IMR-90 (cell line): ENCODE data around the gene ALOX12. TPM values are rescaled to one million over a fixed set of nuclear protein-coding genes. Genes with fewer than 3 reads are reported as not detected.

Experiments
- ATAC-seq: fragments of 200-7000 bp; cut with Tn5 transposase; 2 replicates; pipeline ENCODE4 v1.9.1; 2020; ENCODE audit warnings: low read depth, mild to moderate bottlenecking, moderate library complexity
- BruUV-seq: library from RNA; stranded (reverse); fragments of 400-500 nt; replicated peaks from 2 replicates; lab custom pipeline; 2021; lab: Mats Ljungman, UMichigan
- CTCF ChIA-PET: fragments of 300-600 bp; formaldehyde crosslinking; extraction: SDS; loops from one replicate; lab custom pipeline; 2021; ENCODE audit warnings: antibody characterized with exemption; lab: Yijun Ruan, JAX
- POLR2A ChIA-PET: fragments of 300-600 bp; sonication (Branson Sonifier 250); formaldehyde crosslinking; loops from one replicate; lab custom pipeline; 2022; ENCODE audit warnings: antibody characterized with exemption; ENCODE audit not compliant: unreplicated experiment; lab: Charles Lee
- DNase-seq: peaks from one replicate; pipeline ENCODE4 v3.0.0; 2013
- H2AFZ ChIP-seq: replicated peaks from 2 replicates; pipeline ENCODE3; 2013; ENCODE audit warnings: low read length, mild to moderate bottlenecking; ENCODE audit not compliant: poor library complexity
- H2AK5ac ChIP-seq: 2 replicates; pipeline ENCODE4 v1.6.1; 2013; ENCODE audit warnings: low read depth, low read length, inconsistent platforms
- H2AK9ac ChIP-seq: replicated peaks from 2 replicates; pipeline ENCODE3; 2013; ENCODE audit warnings: mild to moderate bottlenecking, low read depth, low read length, moderate library complexity; ENCODE audit not compliant: poor library complexity
- H2BK120ac ChIP-seq: 2 replicates; pipeline ENCODE4 v1.6.1; 2013; ENCODE audit warnings: low read depth, low read length, inconsistent platforms
- H2BK15ac ChIP-seq: 3 replicates; pipeline ENCODE4 v1.6.1; 2013; ENCODE audit warnings: low read depth, low read length, inconsistent platforms
- H2BK20ac ChIP-seq: 2 replicates; pipeline ENCODE4 v1.6.1; 2013; ENCODE audit warnings: low read depth, mild to moderate bottlenecking, inconsistent platforms, low read length, moderate library complexity
- H2BK5ac ChIP-seq: 2 replicates; pipeline ENCODE4 v1.6.1; 2013; ENCODE audit warnings: mild to moderate bottlenecking, low read depth, low read length, inconsistent platforms; ENCODE audit not compliant: poor library complexity, severe bottlenecking
- H3K14ac ChIP-seq: replicated peaks from 2 replicates; pipeline ENCODE4 v1.6.1; 2013; ENCODE audit warnings: low read depth, low read length, inconsistent platforms
- H3K18ac ChIP-seq: 2 replicates; pipeline ENCODE4 v1.6.1; 2013; ENCODE audit warnings: low read depth, low read length, control low read depth
- H3K23ac ChIP-seq: 2 replicates; pipeline ENCODE4 v1.6.1; 2013; ENCODE audit warnings: low read depth, low read length, inconsistent platforms
- H3K27ac ChIP-seq: 2 replicates; pipeline ENCODE4 v1.5.1; 2013; ENCODE audit warnings: mild to moderate bottlenecking, control low read depth, low read length; ENCODE audit not compliant: insufficient read depth
- H3K27me3 ChIP-seq: 2 replicates; pipeline ENCODE4 v1.6.1; 2013; ENCODE audit warnings: low read length; ENCODE audit not compliant: control insufficient read depth, insufficient read depth
- H3K36me3 ChIP-seq: 2 replicates; pipeline ENCODE4 v1.6.1; 2013; ENCODE audit warnings: low read length, mixed read lengths; ENCODE audit not compliant: control insufficient read depth, insufficient read depth
- H3K4ac ChIP-seq: 2 replicates; pipeline ENCODE4 v1.6.1; 2013; ENCODE audit warnings: low read depth, low read length, inconsistent platforms
- H3K4me1 ChIP-seq: 2 replicates; pipeline ENCODE4 v1.6.1; 2013; ENCODE audit warnings: low read length, mixed read lengths; ENCODE audit not compliant: control insufficient read depth, insufficient read depth
- H3K4me2 ChIP-seq: 2 replicates; pipeline ENCODE4 v1.6.1; 2013; ENCODE audit warnings: low read depth, mild to moderate bottlenecking, control low read depth, low read length, moderate library complexity
- H3K4me3 ChIP-seq: 2 replicates; pipeline ENCODE4 v1.5.1; 2013; ENCODE audit warnings: low read depth, mild to moderate bottlenecking, control low read depth, low read length, moderate library complexity; ENCODE audit not compliant: insufficient read depth
- H3K56ac ChIP-seq: 2 replicates; pipeline ENCODE4 v1.6.1; 2013; ENCODE audit warnings: low read length, inconsistent platforms; ENCODE audit not compliant: insufficient read depth; ENCODE audit errors: extremely low read depth
- H3K79me1 ChIP-seq, 2 experiments: 2 replicates each; pipeline ENCODE4 v1.6.1; 2013; ENCODE audit warnings: low read length in 2 of 2, inconsistent platforms in 1 of 2, low read depth in 1 of 2
- H3K9ac ChIP-seq: 2 replicates; pipeline ENCODE4 v1.6.1; 2013; ENCODE audit warnings: low read depth, low read length, control low read depth
- H3K9me1 ChIP-seq: 2 replicates; pipeline ENCODE4 v1.6.1; 2013; ENCODE audit warnings: low read length, inconsistent platforms; ENCODE audit not compliant: insufficient read depth
- H3K9me3 ChIP-seq: 2 replicates; pipeline ENCODE4 v1.6.1; 2013; ENCODE audit warnings: low read length; ENCODE audit not compliant: control insufficient read depth, insufficient read depth
- H4K20me1 ChIP-seq: 2 replicates; pipeline ENCODE4 v1.6.1; 2013; ENCODE audit warnings: low read length, inconsistent platforms; ENCODE audit not compliant: insufficient read depth
- H4K5ac ChIP-seq: 2 replicates; pipeline ENCODE4 v1.6.1; 2013; ENCODE audit warnings: mild to moderate bottlenecking, low read depth, low read length, control low read depth
- H4K8ac ChIP-seq, 2 experiments: 2 replicates each; pipeline ENCODE4 v1.6.1; 2013; ENCODE audit warnings: low read depth in 2 of 2, low read length in 2 of 2, control low read depth in 1 of 2, inconsistent platforms in 1 of 2
- H4K91ac ChIP-seq: 2 replicates; pipeline ENCODE4 v1.6.1; 2013; ENCODE audit warnings: low read depth, low read length, inconsistent platforms; ENCODE audit not compliant: insufficient read depth
- BHLHE40 ChIP-seq: fragments of 150-350 bp; IDR thresholded peaks from 2 replicates; pipeline ENCODE4 v1.6.1; 2016; ENCODE audit warnings: mild to moderate bottlenecking, low read depth, low read length
- CEBPB ChIP-seq: IDR thresholded peaks from 2 replicates; pipeline ENCODE4 v1.6.1; 2012; ENCODE audit warnings: low read depth, low read length, improper control_type of control experiment
- CHD1 ChIP-seq: IDR thresholded peaks from 2 replicates; pipeline ENCODE4 v1.6.1; 2012; ENCODE audit warnings: low read depth, low read length, improper control_type of control experiment
- ELK1 ChIP-seq: fragments of 150-350 bp; IDR thresholded peaks from 2 replicates; pipeline ENCODE4 v1.6.1; 2016; ENCODE audit warnings: low read depth, mild to moderate bottlenecking, low read length, moderate library complexity, borderline replicate concordance
- FOS ChIP-seq: fragments of 150-350 bp; IDR thresholded peaks from 2 replicates; pipeline ENCODE4 v1.6.1; 2016; ENCODE audit warnings: low read depth, low read length
- MAFK ChIP-seq: IDR thresholded peaks from 2 replicates; pipeline ENCODE4 v1.6.1; 2012; ENCODE audit warnings: low read depth, low read length, improper control_type of control experiment
- MAZ ChIP-seq: IDR thresholded peaks from 2 replicates; pipeline ENCODE4 v1.6.1; 2012; ENCODE audit warnings: low read depth, mild to moderate bottlenecking, low read length, improper control_type of control experiment, moderate library complexity, borderline replicate concordance
- NFE2L2 ChIP-seq: fragments of 150-350 bp; IDR thresholded peaks from 2 replicates; pipeline ENCODE4 v1.6.1; 2016; ENCODE audit warnings: low read depth, mild to moderate bottlenecking, low read length
- POLR2A ChIP-seq: IDR thresholded peaks from 2 replicates; pipeline ENCODE4 v1.6.1; 2012; ENCODE audit warnings: mild to moderate bottlenecking, low read depth, low read length
- RAD21 ChIP-seq: IDR thresholded peaks from 2 replicates; pipeline ENCODE4 v1.6.1; 2012; ENCODE audit warnings: low read length, improper control_type of control experiment
- RFX5 ChIP-seq: IDR thresholded peaks from 2 replicates; pipeline ENCODE4 v1.8.0; 2012; ENCODE audit warnings: low read depth, mild to moderate bottlenecking, low read length, moderate library complexity
- SMC3 ChIP-seq: fragments of 150-350 bp; IDR thresholded peaks from 2 replicates; pipeline ENCODE4 v1.6.1; 2016; ENCODE audit warnings: low read depth, mild to moderate bottlenecking, antibody characterized with exemption, low read length, moderate library complexity
- USF2 ChIP-seq: fragments of 150-350 bp; IDR thresholded peaks from 2 replicates; pipeline ENCODE4 v1.6.1; 2017; ENCODE audit warnings: mild to moderate bottlenecking, antibody characterized with exemption, low read length, low read depth
- WGBS, 2 experiments: methylation state at CpG; one replicate each; pipeline versions ENCODE4 v1.1.5 to v1.1.7; 2013; ENCODE audit warnings: missing lambda C conversion rate in 2 of 2; ENCODE audit not compliant: insufficient read length in 1 of 2; ENCODE audit errors: extremely low coverage in 2 of 2; 5-methylcytosine and 5-hydroxymethylcytosine counted together
- dilution Hi-C: fragments of 300-500 bp; cut with HindIII; formaldehyde crosslinking; loops from one replicate; pipeline ENCODE4 v1.14.3; 2018; ENCODE audit warnings: low sequenced_read_pairs; ENCODE audit not compliant: unreplicated experiment
- in situ Hi-C: fragments of 300-500 bp; cut with MboI; formaldehyde crosslinking; loops from 3 replicates; pipeline ENCODE4 v1.14.3; 2019; ENCODE audit warnings: low sequenced_read_pairs, inconsistent platforms, mixed read lengths
- intact Hi-C: fragments of 100-400 bp; cut with micrococcal nuclease; formaldehyde crosslinking; loops from 2 replicates; pipeline ENCODE4 v1.10.0; 2022
- polyA plus RNA-seq, 3 experiments: library from polyadenylated mRNA; depleted of rRNA; stranded (reverse); fragments of >200 nt; gene quantifications; 2 replicates each; pipeline ENCODE4 v1.2.3, GENCODE V29; 2012; ENCODE audit warnings: low replicate concordance in 1 of 3
- total RNA-seq: library from RNA; depleted of rRNA; stranded (reverse); fragments of >200 nt; gene quantifications from 2 replicates; pipeline ENCODE4 v1.2.3, GENCODE V29; 2012
- TF ChIP-seq, protein P1 (sequence below): conservative IDR thresholded peaks from 2 replicates; pipeline ENCODE4 v1.5.1; 2012; ENCODE audit warnings: mild to moderate bottlenecking, low read depth, low read length, improper control_type of control experiment

The ALOX12 gene
- total and polyA plus RNA-seq, 2 of the 4 experiments (the other 2 are of a cell fraction), result 0.03 TPM; not detected in 1

DNA sequence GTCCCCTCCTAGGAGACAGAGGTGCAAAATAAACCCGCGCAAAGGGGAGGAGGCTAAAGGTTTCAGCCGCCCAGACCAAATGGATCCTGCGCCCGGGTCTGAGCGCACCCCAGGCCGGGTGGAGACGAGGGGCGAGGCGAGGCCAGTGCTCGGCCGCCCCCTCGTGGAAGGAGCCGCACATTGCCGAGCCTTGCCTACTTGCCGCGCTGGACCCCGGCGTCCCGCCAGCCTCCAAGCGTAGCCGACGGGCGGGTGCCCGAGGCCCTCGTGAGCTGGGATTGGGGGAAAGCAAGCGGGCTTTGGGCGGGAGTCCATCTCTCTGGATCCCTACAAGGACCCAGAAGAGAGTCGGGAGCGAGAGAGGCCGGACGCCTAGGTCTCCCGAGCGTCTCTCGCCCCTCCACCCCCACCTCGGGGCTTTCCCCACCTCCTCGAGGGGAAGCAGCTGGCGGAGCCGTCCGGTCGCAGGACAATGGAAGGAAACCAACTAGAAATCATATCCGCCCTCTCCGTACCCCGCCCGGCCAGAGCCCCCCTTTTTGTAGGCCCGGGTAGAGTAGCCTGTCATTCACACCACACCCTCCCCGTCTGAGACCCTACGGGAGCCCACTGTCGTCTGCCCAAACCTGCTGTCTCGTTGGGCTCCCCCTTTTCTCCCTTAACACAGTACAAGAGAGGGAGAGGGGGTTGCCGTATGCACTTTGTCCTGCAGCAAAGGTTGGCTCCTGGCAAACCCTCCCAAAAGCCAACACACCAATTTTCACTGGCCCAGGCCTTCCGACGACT lies 26.3 kb downstream of the ALOX12 start:
- no peaks in the 10 kb centered on the region for H3K36me3 ChIP-seq
- ChIA-PET CTCF (interaction anchor here (0.6 to 1.6 kb wide), 5 partner anchors 10 to 398 kb away, joined by 3 to 13 read pairs (median 4); no protein-coding TSS in a partner anchor), POLR2A (interaction anchor here (0.6 kb wide), 1 partner anchor 10 kb away, joined by 4 read pairs; no protein-coding TSS in a partner anchor)
- no peak overlapping the region for H3K4me3 ChIP-seq
- H3K27ac ChIP-seq, result no peak overlapping the region
- intact Hi-C loops (loop anchor here (1.0 to 5.0 kb wide), 3 partner anchors 109 to 356 kb away; no protein-coding TSS in a partner anchor), dilution Hi-C loops (no loop called here), in situ Hi-C loops (no loop called here)
- H2BK15ac ChIP-seq, result no peak overlapping the region
- DNase-seq, result peak; percentile 36
- H2BK120ac ChIP-seq, result no peak overlapping the region
- peak overlapping the region; percentile 24 for H3K9ac ChIP-seq
- H3K4me2 ChIP-seq, result peak overlapping the region; percentile 62
- ATAC-seq, result peak; percentile 89
- no peaks in the 10 kb centered on the region for H3K9me3 ChIP-seq
- no peak overlapping the region for H4K91ac ChIP-seq
- 4% methylated on average over 15 of the region's 53 CpGs; no CpG with 5 or more reads in 1 of the 2 experiments for WGBS, 2 experiments
- peak overlapping the region; percentile 95 for H2AFZ ChIP-seq
- no peaks in the 10 kb centered on the region; the same call in 1 of the 2 replicates for H3K9me1 ChIP-seq
- H3K18ac ChIP-seq, result no peak overlapping the region
- no peak overlapping the region for H2BK5ac ChIP-seq
- H2AK9ac ChIP-seq, result peak overlapping the region; percentile 83
- H3K56ac ChIP-seq, result no peak overlapping the region
- H3K4me1 ChIP-seq, result peaks cover 4% of the 10 kb centered on the region; the same call in 1 of the 2 replicates
- H2AK5ac ChIP-seq, result no peak overlapping the region
- peaks cover 10% of the 10 kb centered on the region; the same call in 1 of the 2 replicates for H3K27me3 ChIP-seq
- no peak overlapping the region for H2BK20ac ChIP-seq
- no TSS peak for BruUV-seq
- no peaks in the 10 kb centered on the region for H3K79me1 ChIP-seq
- H3K4ac ChIP-seq, result no peak overlapping the region; the same call in 1 of the 2 replicates
- H4K5ac ChIP-seq, result 0 out of 2 replicates have a peak overlapping the region, but pooled peaks have one; percentile 14
- H3K14ac ChIP-seq, result no peak overlapping the region
- peak overlapping the region; percentile 45 to 79; a peak in 3 of 4 replicates for H4K8ac ChIP-seq
- H4K20me1 ChIP-seq, result no peaks in the 10 kb centered on the region
- H3K23ac ChIP-seq, result no peak overlapping the region
- TF ChIP-seq CEBPB, result no peak
- TF ChIP-seq, protein P1, sequence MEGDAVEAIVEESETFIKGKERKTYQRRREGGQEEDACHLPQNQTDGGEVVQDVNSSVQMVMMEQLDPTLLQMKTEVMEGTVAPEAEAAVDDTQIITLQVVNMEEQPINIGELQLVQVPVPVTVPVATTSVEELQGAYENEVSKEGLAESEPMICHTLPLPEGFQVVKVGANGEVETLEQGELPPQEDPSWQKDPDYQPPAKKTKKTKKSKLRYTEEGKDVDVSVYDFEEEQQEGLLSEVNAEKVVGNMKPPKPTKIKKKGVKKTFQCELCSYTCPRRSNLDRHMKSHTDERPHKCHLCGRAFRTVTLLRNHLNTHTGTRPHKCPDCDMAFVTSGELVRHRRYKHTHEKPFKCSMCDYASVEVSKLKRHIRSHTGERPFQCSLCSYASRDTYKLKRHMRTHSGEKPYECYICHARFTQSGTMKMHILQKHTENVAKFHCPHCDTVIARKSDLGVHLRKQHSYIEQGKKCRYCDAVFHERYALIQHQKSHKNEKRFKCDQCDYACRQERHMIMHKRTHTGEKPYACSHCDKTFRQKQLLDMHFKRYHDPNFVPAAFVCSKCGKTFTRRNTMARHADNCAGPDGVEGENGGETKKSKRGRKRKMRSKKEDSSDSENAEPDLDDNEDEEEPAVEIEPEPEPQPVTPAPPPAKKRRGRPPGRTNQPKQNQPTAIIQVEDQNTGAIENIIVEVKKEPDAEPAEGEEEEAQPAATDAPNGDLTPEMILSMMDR, result peak; percentile 87
- no peak for TF ChIP-seq FOS
- no peak for TF ChIP-seq CHD1
- TF ChIP-seq MAFK, result no peak
- TF ChIP-seq POLR2A, result 0 out of 2 replicates have a peak, but pooled peaks have one; percentile 39
- no peak for TF ChIP-seq ELK1
- no peak for TF ChIP-seq NFE2L2
- TF ChIP-seq USF2, result no peak
- peak; percentile 66 for TF ChIP-seq SMC3
- no peak for TF ChIP-seq BHLHE40
- TF ChIP-seq RAD21, result peak; percentile 80
- TF ChIP-seq MAZ, result 0 out of 2 replicates have a peak, but pooled peaks have one; percentile 21
- TF ChIP-seq RFX5, result no peak
